Fibroblast of the aortic adventitia (primary cell): Measurements from ENCODE around the gene SLC27A1. TPM values are rescaled to one million over a fixed set of nuclear protein-coding genes. Genes with fewer than 3 reads are reported as not detected.

Experiments
- DNase-seq: peaks from one replicate; pipeline ENCODE4 v3.0.0-alpha.2; 2010; ENCODE audit warnings: low read depth
- H3K4me3 ChIP-seq: 2 replicates; pipeline ENCODE4 v1.5.1; 2011; ENCODE audit warnings: low read depth, mild to moderate bottlenecking, control low read depth, low read length, moderate library complexity
- total RNA-seq: library from RNA; depleted of rRNA; stranded (reverse); fragments of >200 nt; gene quantifications from 2 replicates; pipeline ENCODE4 v1.2.3, GENCODE V29; 2012; ENCODE audit warnings: low replicate concordance
- TF ChIP-seq, protein P1 (sequence below): IDR thresholded peaks from 2 replicates; pipeline ENCODE4 v1.5.1; 2011; ENCODE audit warnings: mild to moderate bottlenecking, low read length, control low read depth, inconsistent platforms; ENCODE audit not compliant: insufficient read depth

The SLC27A1 gene
- total RNA-seq, 1 donor, result 11.4 TPM

DNA sequence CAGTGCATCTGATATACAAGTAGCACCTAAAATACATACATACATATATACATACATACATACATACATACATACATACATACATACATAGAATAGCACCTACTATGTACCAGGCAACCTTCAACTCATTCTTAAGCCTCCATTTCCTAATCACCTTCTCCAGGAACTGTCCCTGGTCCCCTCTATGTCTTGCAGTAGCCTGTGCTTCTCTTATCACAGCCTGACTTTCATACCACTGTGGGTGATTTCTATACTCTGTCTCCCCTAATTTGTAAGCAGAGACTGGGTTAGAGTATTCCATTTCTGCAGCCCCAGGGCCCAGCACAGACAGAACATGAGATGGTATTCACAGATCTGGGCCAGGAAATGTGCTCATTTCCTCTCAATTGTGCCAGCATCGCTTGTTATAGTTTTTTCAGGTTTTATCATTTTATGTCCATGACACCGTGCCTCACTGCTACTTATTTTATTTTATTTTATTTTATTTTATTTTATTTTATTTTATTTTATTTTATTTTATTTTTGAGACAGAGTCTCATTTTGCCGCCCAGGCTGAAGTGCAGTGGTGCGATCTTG, 70.9 kb downstream of the SLC27A1 start:
- no peak overlapping the region for H3K4me3 ChIP-seq
- DNase-seq, result no peak
- TF ChIP-seq, protein P1, sequence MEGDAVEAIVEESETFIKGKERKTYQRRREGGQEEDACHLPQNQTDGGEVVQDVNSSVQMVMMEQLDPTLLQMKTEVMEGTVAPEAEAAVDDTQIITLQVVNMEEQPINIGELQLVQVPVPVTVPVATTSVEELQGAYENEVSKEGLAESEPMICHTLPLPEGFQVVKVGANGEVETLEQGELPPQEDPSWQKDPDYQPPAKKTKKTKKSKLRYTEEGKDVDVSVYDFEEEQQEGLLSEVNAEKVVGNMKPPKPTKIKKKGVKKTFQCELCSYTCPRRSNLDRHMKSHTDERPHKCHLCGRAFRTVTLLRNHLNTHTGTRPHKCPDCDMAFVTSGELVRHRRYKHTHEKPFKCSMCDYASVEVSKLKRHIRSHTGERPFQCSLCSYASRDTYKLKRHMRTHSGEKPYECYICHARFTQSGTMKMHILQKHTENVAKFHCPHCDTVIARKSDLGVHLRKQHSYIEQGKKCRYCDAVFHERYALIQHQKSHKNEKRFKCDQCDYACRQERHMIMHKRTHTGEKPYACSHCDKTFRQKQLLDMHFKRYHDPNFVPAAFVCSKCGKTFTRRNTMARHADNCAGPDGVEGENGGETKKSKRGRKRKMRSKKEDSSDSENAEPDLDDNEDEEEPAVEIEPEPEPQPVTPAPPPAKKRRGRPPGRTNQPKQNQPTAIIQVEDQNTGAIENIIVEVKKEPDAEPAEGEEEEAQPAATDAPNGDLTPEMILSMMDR, result no peak

DNA sequence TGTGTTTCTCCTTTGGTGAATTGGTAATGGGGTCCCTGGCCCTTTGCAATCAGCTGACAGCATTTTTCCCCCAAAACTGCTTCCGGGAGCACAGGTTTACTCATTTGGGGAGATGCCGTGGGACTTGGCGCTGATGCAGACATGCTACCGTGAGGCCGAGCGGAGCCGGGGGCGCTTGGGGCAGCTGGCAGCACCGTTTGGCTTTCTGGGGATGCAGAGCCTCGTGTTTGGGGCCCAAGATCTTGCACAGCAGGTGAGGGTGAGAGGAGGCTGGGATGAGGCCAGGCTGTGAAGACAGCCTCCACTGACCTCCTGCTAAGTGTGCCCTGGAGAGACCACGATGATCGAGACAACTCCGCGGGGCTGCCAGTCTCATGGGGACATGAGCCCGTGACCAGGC, 71.7 kb downstream of the SLC27A1 start:
- TF ChIP-seq, protein P1, result no peak
- H3K4me3 ChIP-seq, result no peak overlapping the region
- DNase-seq, result no peak

DNA sequence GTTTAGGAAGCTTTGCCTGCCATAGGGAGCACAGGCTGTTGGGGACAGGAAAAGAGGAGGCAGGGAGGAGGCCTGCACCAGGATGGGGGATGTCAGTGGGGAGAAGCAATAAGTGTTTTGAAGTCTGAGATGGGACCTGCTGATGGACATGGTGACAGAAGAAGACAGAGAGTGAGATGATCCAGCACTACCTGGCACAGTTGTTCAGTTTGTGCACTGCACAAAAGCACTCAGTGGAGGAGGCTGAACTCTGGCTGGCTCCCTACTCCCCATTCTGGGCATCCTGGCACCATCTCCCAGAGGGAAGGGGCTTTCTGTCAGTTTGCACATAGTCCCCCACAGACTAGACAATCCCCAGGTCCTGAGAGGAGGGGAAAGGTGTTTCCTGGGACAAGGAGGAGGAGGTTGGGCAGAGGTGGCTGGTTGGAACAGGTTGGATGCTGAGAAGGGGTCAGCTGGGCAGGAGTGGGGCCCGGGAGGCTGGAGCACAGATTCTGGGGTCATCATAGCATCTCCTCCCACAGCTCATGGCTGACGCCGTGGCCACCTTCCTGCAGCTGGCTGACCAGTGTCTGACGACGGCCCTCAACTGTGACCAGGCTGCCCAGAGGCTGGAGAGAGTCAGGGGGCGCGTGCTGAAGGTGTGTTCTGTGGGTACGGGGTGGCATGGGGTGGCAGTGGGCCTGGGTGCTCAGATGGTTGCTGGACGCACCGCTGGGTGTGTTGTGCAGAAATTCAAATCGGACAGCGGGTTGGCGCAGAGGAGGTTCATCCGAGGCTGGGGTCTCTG, 72.7 kb downstream of the SLC27A1 start:
- TF ChIP-seq, protein P1, result no peak
- no peak overlapping the region for H3K4me3 ChIP-seq
- DNase-seq, result no peak

DNA sequence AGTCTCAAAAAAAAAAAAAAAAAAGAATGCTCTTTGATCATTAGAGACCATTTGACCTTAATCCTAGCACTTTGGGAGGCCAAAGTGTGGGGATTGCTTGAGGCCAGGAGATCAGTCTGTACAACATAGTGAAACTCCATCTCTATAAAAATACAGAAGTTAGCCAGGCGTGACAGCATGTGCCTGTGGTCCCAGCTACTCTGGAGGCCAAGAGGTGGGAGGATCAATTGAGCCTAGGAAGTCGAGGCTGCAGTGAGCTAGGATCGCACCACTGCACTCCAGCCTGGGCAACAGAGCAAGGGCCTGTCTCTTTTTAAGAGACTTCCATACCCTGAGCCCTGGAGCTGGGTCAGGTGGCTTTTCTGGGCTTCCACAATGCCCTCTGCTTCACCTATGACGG, 73.7 kb downstream of the SLC27A1 start:
- DNase-seq, result no peak
- H3K4me3 ChIP-seq, result no peak overlapping the region
- TF ChIP-seq, protein P1, result no peak

DNA sequence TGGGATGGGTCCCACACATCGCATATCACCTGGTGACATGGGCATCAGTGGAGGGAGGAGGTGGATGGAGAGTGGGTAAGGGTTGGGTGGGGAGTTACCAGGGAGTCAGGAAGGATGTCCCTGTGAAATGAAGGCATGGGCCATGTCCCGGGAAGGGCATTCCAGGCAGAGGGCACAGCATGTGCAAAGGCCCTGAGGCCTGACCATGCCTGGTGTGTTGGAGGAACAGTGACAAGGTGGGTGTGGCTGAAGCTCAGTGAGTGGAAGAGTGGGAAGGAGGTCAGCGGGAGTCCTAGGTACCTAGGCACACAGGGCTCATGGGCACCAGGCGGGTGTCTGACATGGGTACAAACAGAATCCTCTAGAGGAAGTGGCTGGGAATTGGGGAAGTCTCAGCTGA, 74.1 kb downstream of the SLC27A1 start:
- TF ChIP-seq, protein P1, result no peak
- no peak overlapping the region for H3K4me3 ChIP-seq
- DNase-seq, result no peak

DNA sequence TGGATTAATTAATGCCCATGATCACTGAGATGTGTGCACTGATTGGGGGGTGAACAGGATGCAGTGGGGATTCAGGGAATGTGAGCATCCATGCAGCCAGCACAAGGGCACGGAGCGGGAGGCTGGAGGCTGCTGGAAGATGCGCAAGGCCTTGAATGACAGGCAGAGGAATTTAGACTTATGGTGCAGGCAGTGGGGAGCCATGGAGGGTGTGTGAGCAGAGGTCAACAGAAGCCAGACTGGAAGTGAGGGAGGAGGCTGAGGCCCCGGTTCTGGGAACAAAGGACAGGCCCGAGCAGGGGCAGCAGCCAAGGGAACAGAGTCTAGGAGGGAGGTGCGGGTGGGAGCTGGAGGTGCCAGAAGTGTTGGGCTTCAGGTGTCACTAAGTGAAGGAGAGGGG, 77.8 kb downstream of the SLC27A1 start:
- TF ChIP-seq, protein P1, result no peak
- no peak overlapping the region for H3K4me3 ChIP-seq
- no peak for DNase-seq
